DMS 273 treated with DMSO at 0.1 percent for 48 hours (cell line): ENCODE measurements around the gene FGR.

Experiments used
- DNase-seq: peaks from one replicate; lab custom pipeline; 2025; lab: John Stamatoyannopoulos, UW

Gene FGR

DNA sequence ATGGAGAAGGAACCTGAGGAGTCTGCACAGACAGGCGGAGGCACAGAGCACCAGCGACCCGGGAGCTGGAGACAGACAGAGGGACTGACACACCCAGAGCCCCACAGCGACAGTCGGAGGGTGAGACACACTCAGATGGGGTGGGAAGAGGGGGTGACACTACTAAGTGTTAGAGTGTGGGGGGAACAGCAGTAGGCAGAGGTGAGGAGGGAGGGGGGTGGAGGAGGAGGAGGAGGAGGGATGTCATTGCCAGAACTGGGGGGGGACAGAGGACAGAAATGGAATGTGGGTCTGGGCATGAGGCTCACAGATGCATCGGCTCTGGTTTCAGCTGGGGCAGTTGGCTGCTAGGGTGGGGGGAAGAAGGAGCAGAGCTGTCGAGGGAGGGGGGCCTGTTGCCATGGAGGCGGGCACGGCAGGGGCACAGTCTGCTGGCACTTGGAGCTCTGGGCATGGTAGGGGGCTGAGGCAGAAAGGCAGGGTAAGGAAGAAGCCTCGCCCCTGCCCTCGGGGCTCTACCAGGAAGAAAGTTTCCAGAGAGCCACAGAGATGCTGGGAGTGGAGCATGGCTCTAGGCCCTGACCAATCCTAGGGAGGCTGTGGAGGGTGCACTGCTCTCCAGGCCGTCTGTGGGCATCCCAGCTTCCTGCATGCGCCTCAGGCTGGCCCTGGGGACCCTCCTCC is 68.4 kb downstream of the FGR start:
- DNase-seq: no peak

DNA sequence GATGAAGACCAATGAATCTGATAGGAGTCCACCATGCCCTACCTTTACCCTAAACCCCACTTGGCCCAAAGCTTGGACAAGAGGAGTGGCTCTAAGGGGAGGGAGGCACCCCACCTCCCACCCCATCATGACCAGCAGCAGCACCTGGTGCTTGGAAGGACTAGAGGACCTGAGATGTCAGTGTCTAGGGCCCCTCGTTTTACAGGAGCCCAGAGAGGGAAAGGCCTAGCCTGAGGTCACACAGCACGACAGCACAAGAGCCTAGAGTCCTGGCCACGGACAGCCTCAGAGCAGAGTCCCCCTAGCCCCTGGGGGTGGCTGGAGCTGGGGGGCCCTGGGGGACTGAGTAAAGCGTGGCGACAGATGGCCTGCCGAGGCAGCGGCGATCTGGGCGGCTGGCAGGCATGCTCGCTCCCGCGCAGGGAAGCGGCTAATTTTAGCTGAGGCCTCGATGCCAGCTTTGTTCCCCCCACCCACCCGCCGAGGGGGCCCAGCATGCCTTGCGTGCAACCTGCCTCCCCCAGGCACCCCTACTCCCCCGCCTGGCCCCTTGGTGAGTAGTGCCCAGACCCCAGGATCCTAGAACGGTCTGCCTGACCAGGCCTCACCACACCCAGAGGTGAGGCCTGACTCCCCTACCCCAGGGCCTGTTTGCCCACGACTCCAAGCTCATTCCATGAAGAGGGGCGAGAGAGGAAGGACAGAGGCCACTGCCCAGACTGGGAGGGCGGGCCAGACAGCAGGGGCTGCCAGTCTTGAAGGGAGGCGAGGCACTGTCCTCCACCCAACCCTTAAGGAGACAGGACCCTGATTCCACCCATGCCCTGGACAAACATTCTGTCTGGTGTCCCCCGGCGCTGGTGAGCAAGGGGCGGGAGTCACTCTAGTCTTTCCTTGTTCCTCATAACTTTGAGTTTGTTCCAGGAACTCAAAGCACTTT is 70.0 kb downstream of the FGR start:
- no peak for DNase-seq

DNA sequence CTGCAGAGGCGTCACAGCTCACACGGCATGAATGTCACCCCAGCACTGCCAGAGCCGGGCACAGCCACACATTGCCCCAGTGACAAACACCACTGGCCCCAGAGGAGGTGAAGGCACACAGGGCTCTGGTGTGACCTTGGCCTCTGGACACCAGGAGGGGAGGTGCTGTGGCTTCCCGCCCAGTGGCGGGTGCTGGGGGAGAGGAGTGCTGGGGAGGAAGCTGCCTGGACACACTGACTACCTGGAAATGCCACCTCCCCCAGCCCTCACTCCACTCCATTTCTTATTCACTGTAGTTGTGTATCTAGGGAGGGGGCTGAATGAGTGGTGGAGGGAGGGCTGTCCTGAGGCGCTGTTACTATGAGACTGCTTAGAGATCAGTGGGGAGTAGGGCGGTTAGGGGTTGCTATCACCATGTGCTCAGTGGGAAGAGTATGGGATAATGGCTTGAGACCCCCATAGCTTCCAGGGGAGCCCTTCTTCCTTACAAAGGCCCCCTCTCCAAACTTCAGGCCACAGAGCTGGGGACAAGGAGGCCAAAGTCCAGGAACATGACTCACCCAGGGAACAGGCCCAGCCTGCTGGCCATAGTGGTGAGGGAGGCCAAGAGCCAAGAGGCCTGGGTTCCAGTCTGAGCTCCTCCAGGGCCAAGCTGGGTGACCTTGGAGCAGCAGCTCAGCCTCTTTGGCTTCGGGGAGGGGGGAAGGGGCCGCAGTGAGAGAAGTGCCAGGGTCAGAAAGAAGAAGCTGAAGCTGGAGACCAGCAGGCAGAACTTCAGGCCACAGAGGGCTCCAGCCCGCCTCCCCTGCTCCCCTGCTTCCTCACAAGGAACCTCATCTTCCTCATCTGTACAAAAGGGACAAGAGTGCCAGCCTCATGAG is 71.2 kb downstream of the FGR start:
- no peak for DNase-seq

DNA sequence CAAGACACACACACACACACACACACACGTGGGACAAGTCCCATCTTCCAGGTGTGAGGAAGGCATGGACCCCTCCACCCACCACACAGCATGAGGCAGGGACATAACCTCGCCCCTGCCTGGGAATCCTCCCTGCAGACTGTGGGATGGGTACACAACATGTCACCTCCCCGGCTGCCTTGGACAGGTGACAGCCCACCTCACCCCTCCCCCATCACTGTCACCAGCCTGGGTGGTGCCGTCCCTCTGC is 71.7 kb downstream of the FGR start:
- DNase-seq: no peak

DNA sequence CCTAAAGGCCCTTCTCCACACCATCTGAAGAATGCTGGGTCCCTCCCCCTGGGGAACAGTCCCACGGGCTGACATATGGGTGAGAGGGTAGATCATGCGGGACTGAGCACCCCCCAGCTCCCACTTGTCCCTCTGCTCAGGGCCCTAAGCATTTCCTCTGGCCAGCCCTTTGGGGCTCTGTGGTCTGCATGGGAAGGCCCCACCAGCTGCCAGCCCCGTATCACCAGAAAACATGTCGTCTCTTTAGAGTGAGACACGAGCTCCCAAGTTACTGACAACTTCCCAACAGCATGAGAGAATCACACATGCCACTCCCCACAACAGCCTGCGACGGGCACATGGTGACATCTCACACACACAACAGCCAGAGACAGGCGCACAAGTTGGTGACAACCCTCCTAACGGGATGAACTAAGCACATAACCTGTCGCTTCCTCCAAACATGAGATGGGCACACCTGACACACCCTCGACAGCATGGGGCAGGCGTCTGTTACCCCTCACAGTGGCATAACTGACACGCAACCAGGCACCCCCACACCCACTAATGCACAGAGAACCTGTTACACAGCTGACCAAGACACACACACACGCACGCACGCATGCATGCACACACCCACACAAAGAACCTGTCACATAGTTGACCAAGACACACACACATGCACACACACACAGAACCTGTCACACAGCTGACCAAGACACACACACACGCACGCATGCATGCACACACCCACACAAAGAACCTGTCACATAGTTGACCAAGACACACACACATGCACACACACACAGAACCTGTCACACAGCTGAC is 72.2 kb downstream of the FGR start:
- no peak for DNase-seq
